CD4-positive, CD25-positive, alpha-beta regulatory T cell (primary cell): ENCODE results near the gene TAF8. TPM values are rescaled to one million over a fixed set of nuclear protein-coding genes. Genes with fewer than 3 reads are reported as not detected.

Experiments used
- ATAC-seq, 2 donors: fragments of 150-1000 bp; cut with Tn5 transposase; one replicate each; pipeline ENCODE4 v1.10.0; 2021; ENCODE audit warnings: low read depth in 2 of 2, moderate number of reproducible peaks in 2 of 2, moderate library complexity in 1 of 2
- DNase-seq, 3 donors: peaks; one replicate each; pipeline versions ENCODE4 v3.0.0 to v3.0.0-alpha.2; 2012 to 2022; ENCODE audit warnings: mixed read lengths in 1 of 3
- H3K27ac ChIP-seq: one replicate; pipeline ENCODE4 v1.7.0; 2013; ENCODE audit warnings: mild to moderate bottlenecking, low read length; ENCODE audit not compliant: insufficient read depth, poor library complexity, severe bottlenecking
- H3K27me3 ChIP-seq: one replicate; pipeline ENCODE4 v1.7.0; 2013; ENCODE audit warnings: low read length; ENCODE audit not compliant: control insufficient read depth, insufficient read depth
- H3K36me3 ChIP-seq: one replicate; pipeline ENCODE4 v1.7.0; 2013; ENCODE audit warnings: mild to moderate bottlenecking, low read length, moderate library complexity; ENCODE audit not compliant: control insufficient read depth, insufficient read depth
- H3K4me1 ChIP-seq: 2 replicates; pipeline ENCODE4 v1.7.0; 2013; ENCODE audit warnings: mild to moderate bottlenecking, low read length; ENCODE audit not compliant: insufficient read depth, control insufficient read depth, poor library complexity, severe bottlenecking
- H3K4me3 ChIP-seq: one replicate; pipeline ENCODE4 v1.7.0; 2013; ENCODE audit warnings: low read depth, mild to moderate bottlenecking, low read length, moderate library complexity
- H3K9me3 ChIP-seq, 2 experiments: 1 replicate in 1 of 2; 2 replicates in 1 of 2; pipeline ENCODE4 v1.7.0; 2013; ENCODE audit warnings: low read length in 2 of 2, mild to moderate bottlenecking in 1 of 2, moderate library complexity in 1 of 2; ENCODE audit not compliant: control insufficient read depth in 2 of 2
- H3K27ac Mint-ChIP-seq, 3 donors: one replicate each; pipeline ENCODE4 v1.8.0; 2020 to 2022; ENCODE audit warnings: mild to moderate bottlenecking in 3 of 3, mixed read lengths in 3 of 3, moderate library complexity in 2 of 3
- H3K27me3 Mint-ChIP-seq: one replicate; pipeline ENCODE4 v1.8.0; 2022; ENCODE audit warnings: mild to moderate bottlenecking, mixed read lengths
- H3K36me3 Mint-ChIP-seq: one replicate; pipeline ENCODE4 v1.8.0; 2020; ENCODE audit warnings: mixed read lengths
- H3K4me1 Mint-ChIP-seq, 4 donors: one replicate each; pipeline ENCODE4 v1.8.0; 2020 to 2022; ENCODE audit warnings: mixed read lengths in 4 of 4, mild to moderate bottlenecking in 1 of 4
- H3K4me3 Mint-ChIP-seq, 4 donors: one replicate each; pipeline ENCODE4 v1.8.0; 2020 to 2022; ENCODE audit warnings: mild to moderate bottlenecking in 4 of 4, mixed read lengths in 4 of 4, moderate library complexity in 3 of 4
- H3K9me3 Mint-ChIP-seq, 7 donors: one replicate each; pipeline ENCODE4 v1.8.0; 2020 to 2022; ENCODE audit warnings: mixed read lengths in 7 of 7, mild to moderate bottlenecking in 3 of 7, moderate library complexity in 2 of 7
- polyA plus RNA-seq, 4 donors: library from polyadenylated mRNA; unstranded; fragments of 300-500 nt; fragmentation: Illumina TruSeq; gene quantifications; one replicate each; pipeline ENCODE4 v1.2.3, GENCODE V29; 2021
- total RNA-seq: library from RNA; stranded (reverse); gene quantifications from one replicate; pipeline ENCODE4 v1.2.3, GENCODE V29; 2022

Gene TAF8
- total and polyA plus RNA-seq, 5 donors from 2014 or later: 15.9 to 46.7 (median 22.6) TPM

DNA sequence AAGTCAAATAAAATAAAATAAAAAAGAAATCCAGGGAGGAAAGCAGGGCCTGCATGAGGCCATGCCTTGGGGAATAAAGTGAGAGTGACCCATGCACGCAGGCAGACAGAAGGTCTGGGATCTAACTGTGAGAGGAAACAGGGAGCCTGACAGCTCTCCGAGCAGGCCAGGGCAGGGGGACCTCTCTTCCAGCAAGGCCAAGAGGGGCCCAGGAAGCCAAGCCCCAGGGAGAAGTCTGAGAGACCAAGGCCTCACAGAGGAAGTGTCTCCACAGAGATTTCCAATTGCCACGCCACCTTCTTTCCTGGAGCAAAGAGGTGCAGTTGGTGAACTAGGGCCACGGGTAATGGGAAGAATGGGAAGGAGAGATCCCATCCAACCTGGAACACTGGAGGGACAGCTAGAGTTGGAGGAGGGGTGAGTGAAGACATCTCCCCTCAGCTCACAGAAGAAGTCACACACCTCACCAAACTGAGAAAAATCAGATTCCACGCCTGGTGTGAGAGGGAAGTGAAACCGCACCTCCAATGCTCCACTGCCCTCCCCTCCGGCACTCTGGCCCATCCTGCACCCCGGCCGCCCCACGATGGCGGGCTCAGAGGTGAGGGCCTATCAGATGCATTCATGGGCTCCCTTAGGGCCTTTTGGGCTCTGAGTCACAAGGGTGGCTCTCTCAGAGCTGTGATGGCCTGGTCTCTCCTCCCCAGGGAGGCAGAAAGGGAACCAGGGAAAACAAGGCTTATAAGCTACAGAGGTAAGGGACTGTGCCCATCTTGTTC is 25.1 kb upstream of the TAF8 start:
- H3K9me3 ChIP-seq: no peaks in the 10 kb centered on the region
- peaks cover 81% of the 10 kb centered on the region for H3K4me1 ChIP-seq
- H3K27ac ChIP-seq: peak overlapping the region; percentile 6
- Mint-ChIP-seq H3K4me3 (peak overlapping the region in 2 of 4 donors; percentile 17 to 78), H3K4me1 (peaks cover 18 to 94% (median 58%) of the 10 kb centered on the region in 4 donors), H3K9me3 (no peaks in the 10 kb centered on the region), H3K27me3 (no peaks in the 10 kb centered on the region), H3K36me3 (peaks cover 45% of the 10 kb centered on the region), H3K27ac (peak overlapping the region; percentile 54 to 81 (median 80))
- ATAC-seq (peak; percentile 3 to 7), DNase-seq (no peak)
- no peak overlapping the region for H3K4me3 ChIP-seq
- H3K27me3 ChIP-seq: no peaks in the 10 kb centered on the region
- peaks cover 41% of the 10 kb centered on the region for H3K36me3 ChIP-seq

DNA sequence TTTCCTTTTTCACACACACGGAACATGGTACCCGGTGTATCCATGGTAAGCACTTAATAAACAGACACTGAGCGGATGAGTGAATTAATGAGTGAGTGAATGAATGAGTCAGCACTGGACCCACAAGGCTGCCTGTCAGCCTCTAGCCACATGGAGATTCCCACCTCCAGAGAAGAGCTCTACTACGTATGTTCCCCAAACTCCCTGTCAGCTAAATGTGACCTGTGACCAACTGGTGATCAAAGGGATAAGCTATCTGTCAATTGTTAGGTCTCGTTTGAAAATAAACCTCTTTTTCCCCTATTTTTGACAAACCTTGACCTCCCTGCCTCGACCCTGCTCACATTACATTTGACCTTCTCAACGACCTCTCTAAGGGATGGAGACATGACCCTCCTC is 24.5 kb upstream of the TAF8 start:
- ATAC-seq: no peak
- Mint-ChIP-seq H3K36me3 (peaks cover 41% of the 10 kb centered on the region), H3K4me3 (peak overlapping the region in 2 of 4 donors; percentile 17 to 78), H3K4me1 (peaks cover 15 to 94% (median 56%) of the 10 kb centered on the region in 4 donors), H3K9me3 (no peaks in the 10 kb centered on the region), H3K27ac (peak overlapping the region; percentile 66 to 85 (median 81)), H3K27me3 (no peaks in the 10 kb centered on the region)
- Histone ChIP-seq H3K4me1 (peaks cover 82% of the 10 kb centered on the region), H3K4me3 (no peak overlapping the region), H3K27ac (peak overlapping the region; percentile 49), H3K9me3 (no peaks in the 10 kb centered on the region), H3K27me3 (no peaks in the 10 kb centered on the region), H3K36me3 (peaks cover 46% of the 10 kb centered on the region)
- no peak for DNase-seq

DNA sequence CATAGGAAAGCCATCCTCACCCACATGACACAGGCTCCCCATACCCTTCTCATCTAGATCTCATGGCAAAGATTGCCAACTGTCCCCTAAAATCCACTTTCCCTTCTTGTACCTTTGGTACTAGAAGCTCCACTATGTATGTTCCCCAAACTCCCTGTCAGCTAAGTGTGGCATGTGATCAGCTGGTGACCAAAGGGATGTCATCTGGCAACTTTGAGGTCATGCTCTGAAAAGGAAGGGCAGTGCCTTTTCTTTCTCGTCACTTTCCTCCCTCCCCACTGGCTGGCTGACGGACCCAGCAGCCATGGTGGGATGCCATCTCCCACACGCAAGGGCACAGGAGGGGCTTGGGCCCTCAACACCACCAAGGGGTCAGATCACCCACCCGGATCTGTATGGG is 23.8 kb upstream of the TAF8 start:
- Mint-ChIP-seq H3K4me1 (peaks cover 8 to 94% (median 56%) of the 10 kb centered on the region in 4 donors), H3K36me3 (peaks cover 35% of the 10 kb centered on the region), H3K27me3 (no peaks in the 10 kb centered on the region), H3K9me3 (no peaks in the 10 kb centered on the region), H3K27ac (peak overlapping the region in 2 of 3 donors; percentile 66 to 85), H3K4me3 (peak overlapping the region in 1 of 4 donors; percentile 78)
- Histone ChIP-seq H3K4me1 (peaks cover 82% of the 10 kb centered on the region), H3K27ac (peak overlapping the region; percentile 49), H3K4me3 (no peak overlapping the region), H3K9me3 (no peaks in the 10 kb centered on the region), H3K36me3 (peaks cover 45% of the 10 kb centered on the region), H3K27me3 (no peaks in the 10 kb centered on the region)
- DNase-seq (no peak), ATAC-seq (no peak)

DNA sequence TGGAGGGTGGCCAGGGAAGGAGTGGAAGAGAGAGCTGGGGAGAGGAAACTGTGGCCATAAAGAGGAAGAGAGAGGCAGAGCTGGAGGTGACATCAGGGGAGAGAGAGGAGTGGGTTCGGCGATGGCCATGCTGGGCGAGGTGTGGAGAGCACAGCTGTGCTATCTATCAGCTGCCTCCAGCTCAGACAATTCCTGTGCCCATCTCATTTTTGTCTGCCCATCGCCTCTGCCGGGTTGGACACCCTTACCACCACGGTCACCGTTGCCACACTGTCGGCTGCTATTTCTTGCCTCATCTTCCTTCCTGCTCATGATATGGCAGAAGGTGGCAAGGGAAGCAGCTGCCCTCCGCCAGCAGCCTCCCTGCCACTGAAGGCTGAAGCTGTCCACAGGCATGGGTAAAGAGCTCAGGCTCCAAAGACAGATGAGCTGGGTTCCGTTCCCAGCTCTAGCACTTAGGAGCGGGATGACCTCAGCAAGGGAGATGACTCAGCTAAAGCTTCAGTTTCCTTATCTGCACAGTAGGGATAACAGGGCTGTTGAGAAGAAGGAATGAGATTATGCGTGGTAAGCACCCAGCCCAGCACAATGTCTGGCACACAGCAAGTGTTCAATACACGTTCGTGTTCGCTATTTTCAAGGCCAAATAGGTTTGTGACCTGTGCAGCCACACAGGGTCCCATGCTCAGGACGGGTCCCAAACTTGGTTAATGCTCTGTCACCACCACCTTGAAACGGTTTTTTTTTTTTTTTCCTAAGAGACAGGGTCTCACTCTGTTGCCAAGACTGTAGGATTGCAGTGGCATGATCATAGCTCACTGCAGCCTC is 21.9 kb upstream of the TAF8 start:
- DNase-seq (peak in 1 of 3 donors; percentile 35), ATAC-seq (no peak)
- Mint-ChIP-seq H3K9me3 (no peaks in the 10 kb centered on the region), H3K4me1 (peaks cover 5 to 93% (median 50%) of the 10 kb centered on the region in 4 donors), H3K36me3 (peaks cover 35% of the 10 kb centered on the region), H3K4me3 (peak overlapping the region; percentile 6 to 70 (median 47)), H3K27me3 (no peaks in the 10 kb centered on the region), H3K27ac (peak overlapping the region; percentile 85 to 92 (median 86))
- H3K27ac ChIP-seq: peak overlapping the region; percentile 34
- H3K27me3 ChIP-seq: no peaks in the 10 kb centered on the region
- H3K4me3 ChIP-seq: no peak overlapping the region
- no peaks in the 10 kb centered on the region for H3K9me3 ChIP-seq
- peaks cover 53% of the 10 kb centered on the region for H3K36me3 ChIP-seq
- H3K4me1 ChIP-seq: peaks cover 79% of the 10 kb centered on the region

DNA sequence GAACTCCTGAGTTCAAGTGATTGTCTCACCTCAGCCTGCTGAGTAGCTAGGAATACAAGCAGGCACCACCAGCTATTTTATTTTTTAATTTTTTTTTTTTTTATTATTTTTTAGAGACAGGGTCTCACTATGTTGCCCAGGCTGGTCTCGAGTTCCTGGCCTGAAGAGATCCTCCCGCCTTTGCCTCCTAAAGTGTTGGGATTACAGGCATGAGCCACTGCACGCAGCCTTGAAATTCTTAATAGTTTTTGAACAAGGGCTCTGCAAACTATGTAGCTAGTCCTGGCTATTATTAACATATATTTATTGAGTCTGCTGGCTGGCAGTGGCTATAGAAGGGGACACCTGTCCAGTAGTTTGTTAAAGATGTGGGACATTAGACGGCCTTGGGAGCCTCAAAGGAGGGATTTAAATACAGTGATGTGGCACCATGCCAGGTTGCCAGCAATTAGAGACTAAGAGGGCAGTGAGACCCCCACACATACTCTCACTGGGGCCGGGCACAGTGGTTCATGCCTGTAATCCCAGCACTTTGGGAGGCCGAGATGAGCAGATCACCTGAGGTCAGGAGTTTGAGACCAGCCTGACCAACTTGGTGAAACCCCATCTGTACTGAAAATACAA is 21.1 kb upstream of the TAF8 start:
- H3K4me1 ChIP-seq: peaks cover 75% of the 10 kb centered on the region
- Mint-ChIP-seq H3K27me3 (no peaks in the 10 kb centered on the region), H3K36me3 (peaks cover 35% of the 10 kb centered on the region), H3K27ac (peak overlapping the region in 2 of 3 donors; percentile 85 to 92), H3K9me3 (no peaks in the 10 kb centered on the region), H3K4me1 (peaks cover 5 to 87% (median 47%) of the 10 kb centered on the region in 4 donors), H3K4me3 (peak overlapping the region; percentile 41 to 88 (median 64))
- H3K27ac ChIP-seq: peak overlapping the region; percentile 34
- DNase-seq: no peak
- peaks cover 48% of the 10 kb centered on the region for H3K36me3 ChIP-seq
- no peaks in the 10 kb centered on the region for H3K9me3 ChIP-seq
- H3K27me3 ChIP-seq: no peaks in the 10 kb centered on the region
- H3K4me3 ChIP-seq: no peak overlapping the region
- no peak for ATAC-seq

DNA sequence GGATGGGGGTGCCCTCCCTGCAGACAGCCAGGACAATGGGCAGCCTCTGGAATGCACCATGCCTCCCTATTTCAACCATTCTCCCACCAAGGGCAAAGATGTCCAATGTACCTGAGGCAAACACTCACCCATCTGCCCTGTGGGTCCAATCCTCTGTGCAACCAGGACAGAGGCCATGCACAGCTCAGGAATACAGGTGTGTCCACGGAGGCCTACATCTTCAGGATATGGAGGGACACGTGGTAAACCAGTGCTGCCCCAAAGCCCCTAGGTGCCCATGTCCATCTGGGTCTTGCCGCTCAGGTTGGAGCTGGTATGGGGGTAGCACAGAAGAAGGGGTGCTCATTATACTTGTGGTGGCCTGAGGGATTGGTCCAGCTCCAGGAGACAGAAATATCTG is 20.4 kb upstream of the TAF8 start:
- Histone ChIP-seq H3K4me3 (no peak overlapping the region), H3K4me1 (peaks cover 73% of the 10 kb centered on the region), H3K27me3 (no peaks in the 10 kb centered on the region), H3K36me3 (peaks cover 46% of the 10 kb centered on the region), H3K9me3 (no peaks in the 10 kb centered on the region), H3K27ac (no peak overlapping the region)
- Mint-ChIP-seq H3K4me3 (peak overlapping the region in 3 of 4 donors; percentile 46 to 66 (median 57)), H3K9me3 (no peaks in the 10 kb centered on the region), H3K4me1 (peaks cover 5 to 86% (median 51%) of the 10 kb centered on the region in 4 donors), H3K27me3 (no peaks in the 10 kb centered on the region), H3K27ac (peak overlapping the region; percentile 38 to 71 (median 42)), H3K36me3 (peaks cover 39% of the 10 kb centered on the region)
- ATAC-seq (no peak), DNase-seq (no peak)
